Naive B cell (primary cell): ENCODE measurements around the gene CADPS2. TPM values are rescaled to one million over a fixed set of nuclear protein-coding genes. Genes with fewer than 3 reads are reported as not detected.

ENCODE experiments used
- ATAC-seq, 2 donors: fragments of 150-1000 bp; cut with Tn5 transposase; 2 replicates each; pipeline ENCODE4 v1.10.0; 2021; ENCODE audit warnings: low read depth in 2 of 2, mild to moderate bottlenecking in 2 of 2, moderate library complexity in 2 of 2
- DNase-seq: peaks from one replicate; pipeline ENCODE4 v3.0.0; 2022
- H3K27ac Mint-ChIP-seq, 6 donors: one replicate each; pipeline ENCODE4 v1.8.0; 2020 to 2022; ENCODE audit warnings: mild to moderate bottlenecking in 6 of 6, mixed read lengths in 6 of 6, moderate library complexity in 5 of 6, inconsistent platforms in 2 of 6
- H3K27me3 Mint-ChIP-seq, 3 donors: one replicate each; pipeline ENCODE4 v1.8.0; 2021 to 2022; ENCODE audit warnings: mixed read lengths in 3 of 3, mild to moderate bottlenecking in 1 of 3
- H3K36me3 Mint-ChIP-seq, 2 donors: one replicate each; pipeline ENCODE4 v1.8.0; 2020 to 2022; ENCODE audit warnings: mixed read lengths in 2 of 2, inconsistent platforms in 1 of 2, mild to moderate bottlenecking in 1 of 2
- H3K4me1 Mint-ChIP-seq, 3 donors: one replicate each; pipeline ENCODE4 v1.8.0; 2020 to 2022; ENCODE audit warnings: mixed read lengths in 3 of 3, inconsistent platforms in 1 of 3, mild to moderate bottlenecking in 1 of 3, moderate library complexity in 1 of 3
- H3K4me3 Mint-ChIP-seq, 8 donors: one replicate each; pipeline ENCODE4 v1.8.0; 2020 to 2022; ENCODE audit warnings: mild to moderate bottlenecking in 8 of 8, mixed read lengths in 8 of 8, moderate library complexity in 8 of 8, inconsistent platforms in 2 of 8
- H3K9me3 Mint-ChIP-seq, 7 donors: one replicate each; pipeline ENCODE4 v1.8.0; 2020 to 2022; ENCODE audit warnings: mixed read lengths in 7 of 7, mild to moderate bottlenecking in 5 of 7, inconsistent platforms in 2 of 7, moderate library complexity in 1 of 7
- polyA plus RNA-seq, 6 donors: library from polyadenylated mRNA; unstranded; fragments of 300-500 nt; fragmentation: Illumina TruSeq; gene quantifications; one replicate each; pipeline ENCODE4 v1.2.3, GENCODE V29; 2021; ENCODE audit warnings: low read depth in 6 of 6

Gene CADPS2
- polyA plus RNA-seq, 6 donors from 2014 or later, result not detected

- ATAC-seq, result no peak
- H3K36me3 Mint-ChIP-seq, result no peaks in the 10 kb centered on the region
- H3K27me3 Mint-ChIP-seq, result peaks cover 0 to 5% (median 0%) of the 10 kb centered on the region in 3 donors
- no peaks in the 10 kb centered on the region for H3K4me1 Mint-ChIP-seq
- no peak for DNase-seq
- no peaks in the 10 kb centered on the region for H3K9me3 Mint-ChIP-seq
- no peak overlapping the region for H3K27ac Mint-ChIP-seq
- H3K4me3 Mint-ChIP-seq, result no peak overlapping the region
These were observed 558.3 kb downstream of the CADPS2 start for GRCh38 chr7:122327969-122328368.

- H3K4me1 Mint-ChIP-seq, result no peaks in the 10 kb centered on the region
- H3K4me3 Mint-ChIP-seq, result no peak overlapping the region
- H3K27me3 Mint-ChIP-seq, result peaks cover 57 to 76% (median 59%) of the 10 kb centered on the region in 3 donors
These were observed 569.5 kb downstream of the CADPS2 start for GRCh38 chr7:122316467-122317388.

GRCh38 chr7:122315507-122316466 lies 570.5 kb downstream of the CADPS2 start:
- Mint-ChIP-seq H3K4me1 (peaks cover 0 to 6% (median 6%) of the 10 kb centered on the region in 3 donors), H3K27ac (no peak overlapping the region), H3K4me3 (no peak overlapping the region), H3K9me3 (peaks cover 0 to 25% (median 8%) of the 10 kb centered on the region in 7 donors), H3K27me3 (peaks cover 65 to 79% (median 68%) of the 10 kb centered on the region in 3 donors), H3K36me3 (peaks cover 8 to 11% of the 10 kb centered on the region in 2 donors)
- DNase-seq (no peak), ATAC-seq (no peak)

More at GRCh38 chr7:122316467-122317388, 569.5 kb downstream of the CADPS2 start:
- ATAC-seq, result no peak
- Mint-ChIP-seq H3K9me3 (peaks cover 0 to 19% (median 8%) of the 10 kb centered on the region in 7 donors), H3K27ac (no peak overlapping the region), H3K36me3 (peaks cover 8 to 11% of the 10 kb centered on the region in 2 donors)
- no peak for DNase-seq

- ATAC-seq (no peak), DNase-seq (no peak)
- Mint-ChIP-seq H3K27me3 (peaks cover 67 to 83% (median 71%) of the 10 kb centered on the region in 3 donors), H3K9me3 (peaks cover 0 to 21% (median 6%) of the 10 kb centered on the region in 7 donors), H3K36me3 (peaks cover 8 to 11% of the 10 kb centered on the region in 2 donors), H3K4me3 (no peak overlapping the region), H3K4me1 (peaks cover 0 to 16% (median 6%) of the 10 kb centered on the region in 3 donors), H3K27ac (no peak overlapping the region)
These were observed 572.0 kb downstream of the CADPS2 start for GRCh38 chr7:122314284-122314683.

- H3K36me3 Mint-ChIP-seq, result peaks cover 8 to 11% of the 10 kb centered on the region in 2 donors
- H3K27ac Mint-ChIP-seq, result no peak overlapping the region
- peaks cover 0 to 16% (median 6%) of the 10 kb centered on the region in 3 donors for H3K4me1 Mint-ChIP-seq
- peaks cover 65 to 89% (median 74%) of the 10 kb centered on the region in 3 donors for H3K27me3 Mint-ChIP-seq
- DNase-seq (no peak), ATAC-seq (no peak)
- no peak overlapping the region for H3K4me3 Mint-ChIP-seq
- H3K9me3 Mint-ChIP-seq, result peaks cover 0 to 21% (median 6%) of the 10 kb centered on the region in 7 donors
These were observed 573.5 kb downstream of the CADPS2 start for GRCh38 chr7:122312789-122313188.

GRCh38 chr7:122311734-122312450 lies 574.4 kb downstream of the CADPS2 start:
- H3K4me1 Mint-ChIP-seq, result peaks cover 0 to 16% (median 6%) of the 10 kb centered on the region in 3 donors
- H3K4me3 Mint-ChIP-seq, result no peak overlapping the region
- H3K27me3 Mint-ChIP-seq, result peaks cover 64 to 91% (median 71%) of the 10 kb centered on the region in 3 donors
- ATAC-seq (no peak), DNase-seq (no peak)
- H3K27ac Mint-ChIP-seq, result no peak overlapping the region
- peaks cover 0 to 21% (median 6%) of the 10 kb centered on the region in 7 donors for H3K9me3 Mint-ChIP-seq
- peaks cover 8 to 11% of the 10 kb centered on the region in 2 donors for H3K36me3 Mint-ChIP-seq

- H3K4me3 Mint-ChIP-seq, result peak overlapping the region in 5 of 8 donors; percentile 13 to 71 (median 17)
- H3K36me3 Mint-ChIP-seq, result peaks cover 8 to 11% of the 10 kb centered on the region in 2 donors
- H3K4me1 Mint-ChIP-seq, result peaks cover 0 to 16% (median 6%) of the 10 kb centered on the region in 3 donors
- H3K9me3 Mint-ChIP-seq, result peaks cover 0 to 21% (median 6%) of the 10 kb centered on the region in 7 donors
- ATAC-seq (no peak), DNase-seq (no peak)
- H3K27ac Mint-ChIP-seq, result no peak overlapping the region
- H3K27me3 Mint-ChIP-seq, result peaks cover 66 to 91% (median 74%) of the 10 kb centered on the region in 3 donors
These were observed 575.1 kb downstream of the CADPS2 start for GRCh38 chr7:122311050-122311700.

- H3K27ac Mint-ChIP-seq, result no peak overlapping the region
- peak overlapping the region in 5 of 8 donors; percentile 16 to 71 (median 26) for H3K4me3 Mint-ChIP-seq
- DNase-seq (no peak), ATAC-seq (no peak)
- H3K36me3 Mint-ChIP-seq, result peaks cover 6 to 8% of the 10 kb centered on the region in 2 donors
- peaks cover 0 to 15% (median 4%) of the 10 kb centered on the region in 7 donors for H3K9me3 Mint-ChIP-seq
- H3K27me3 Mint-ChIP-seq, result peaks cover 59 to 91% (median 74%) of the 10 kb centered on the region in 3 donors
- H3K4me1 Mint-ChIP-seq, result peaks cover 0 to 16% (median 6%) of the 10 kb centered on the region in 3 donors
These were observed 575.9 kb downstream of the CADPS2 start for GRCh38 chr7:122310119-122311021.

GRCh38 chr7:122309421-122309820 lies 576.8 kb downstream of the CADPS2 start:
- H3K27me3 Mint-ChIP-seq, result peaks cover 58 to 88% (median 74%) of the 10 kb centered on the region in 3 donors
- peaks cover 0 to 18% (median 6%) of the 10 kb centered on the region in 3 donors for H3K4me1 Mint-ChIP-seq
- H3K4me3 Mint-ChIP-seq, result peak overlapping the region in 1 of 8 donors; percentile 26
- H3K9me3 Mint-ChIP-seq, result peaks cover 0 to 13% (median 3%) of the 10 kb centered on the region in 7 donors
- ATAC-seq, result no peak
- H3K36me3 Mint-ChIP-seq, result peaks cover 0 to 3% of the 10 kb centered on the region in 2 donors
- DNase-seq, result no peak
- peak overlapping the region in 1 of 6 donors; percentile 7 for H3K27ac Mint-ChIP-seq

GRCh38 chr7:122307228-122307621 lies 579.0 kb downstream of the CADPS2 start:
- Mint-ChIP-seq H3K36me3 (no peaks in the 10 kb centered on the region), H3K9me3 (peaks cover 0 to 18% (median 5%) of the 10 kb centered on the region in 7 donors), H3K4me1 (peaks cover 0 to 21% (median 6%) of the 10 kb centered on the region in 3 donors), H3K27ac (no peak overlapping the region), H3K4me3 (no peak overlapping the region), H3K27me3 (peaks cover 59 to 92% (median 86%) of the 10 kb centered on the region in 3 donors)
- no peak for ATAC-seq
- DNase-seq, result no peak
